Measurements from ENCODE around the gene ZNF592.

The ZNF592 gene

GRCh38 chr15:84804005-84804900 is 55.9 kb downstream of the ZNF592 start:
- no peak for DNase-seq
- H3K4me1 ChIP-seq, result no peaks in the 10 kb centered on the region
- no peaks in the 10 kb centered on the region for H3K9me3 ChIP-seq
- TF ChIP-seq, protein P1, sequence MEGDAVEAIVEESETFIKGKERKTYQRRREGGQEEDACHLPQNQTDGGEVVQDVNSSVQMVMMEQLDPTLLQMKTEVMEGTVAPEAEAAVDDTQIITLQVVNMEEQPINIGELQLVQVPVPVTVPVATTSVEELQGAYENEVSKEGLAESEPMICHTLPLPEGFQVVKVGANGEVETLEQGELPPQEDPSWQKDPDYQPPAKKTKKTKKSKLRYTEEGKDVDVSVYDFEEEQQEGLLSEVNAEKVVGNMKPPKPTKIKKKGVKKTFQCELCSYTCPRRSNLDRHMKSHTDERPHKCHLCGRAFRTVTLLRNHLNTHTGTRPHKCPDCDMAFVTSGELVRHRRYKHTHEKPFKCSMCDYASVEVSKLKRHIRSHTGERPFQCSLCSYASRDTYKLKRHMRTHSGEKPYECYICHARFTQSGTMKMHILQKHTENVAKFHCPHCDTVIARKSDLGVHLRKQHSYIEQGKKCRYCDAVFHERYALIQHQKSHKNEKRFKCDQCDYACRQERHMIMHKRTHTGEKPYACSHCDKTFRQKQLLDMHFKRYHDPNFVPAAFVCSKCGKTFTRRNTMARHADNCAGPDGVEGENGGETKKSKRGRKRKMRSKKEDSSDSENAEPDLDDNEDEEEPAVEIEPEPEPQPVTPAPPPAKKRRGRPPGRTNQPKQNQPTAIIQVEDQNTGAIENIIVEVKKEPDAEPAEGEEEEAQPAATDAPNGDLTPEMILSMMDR (IDR thresholded peaks at IDR 0.05; ENCODE audit: low read depth, low read length), result no peak
- H3K27me3 ChIP-seq, result no peaks in the 10 kb centered on the region
- H3K4me3 ChIP-seq (ENCODE audit: low read depth, low read length), result no peak overlapping the region
- H3K36me3 ChIP-seq, result peaks cover 22% of the 10 kb centered on the region

- no peak overlapping the region for H3K4me3 ChIP-seq (ENCODE audit: low read depth, low read length)
- H3K4me1 ChIP-seq, result no peaks in the 10 kb centered on the region
- peaks cover 12% of the 10 kb centered on the region for H3K36me3 ChIP-seq
- no peaks in the 10 kb centered on the region for H3K9me3 ChIP-seq
- no peak for DNase-seq
- H3K27me3 ChIP-seq, result no peaks in the 10 kb centered on the region
- TF ChIP-seq, protein P1 (IDR thresholded peaks at IDR 0.05; ENCODE audit: low read depth, low read length), result no peak
These were observed 56.8 kb downstream of the ZNF592 start for GRCh38 chr15:84805221-84805620.

- Histone ChIP-seq H3K4me3 (ENCODE audit: low read depth, low read length) (no peak overlapping the region), H3K9me3 (no peaks in the 10 kb centered on the region), H3K27me3 (no peaks in the 10 kb centered on the region), H3K4me1 (no peaks in the 10 kb centered on the region), H3K36me3 (no peaks in the 10 kb centered on the region; the same call in 1 of the 2 replicates)
- TF ChIP-seq, protein P1 (IDR thresholded peaks at IDR 0.05; ENCODE audit: low read depth, low read length), result no peak
- no peak for DNase-seq
These were observed 58.8 kb downstream of the ZNF592 start for GRCh38 chr15:84807228-84807627.

- Histone ChIP-seq H3K27me3 (no peaks in the 10 kb centered on the region), H3K4me3 (ENCODE audit: low read depth, low read length) (no peak overlapping the region), H3K9me3 (no peaks in the 10 kb centered on the region), H3K4me1 (no peaks in the 10 kb centered on the region), H3K36me3 (no peaks in the 10 kb centered on the region)
- no peak for DNase-seq
- TF ChIP-seq, protein P1 (IDR thresholded peaks at IDR 0.05; ENCODE audit: low read depth, low read length), result no peak
These were observed 61.9 kb downstream of the ZNF592 start for GRCh38 chr15:84810073-84810840.

- Histone ChIP-seq H3K9me3 (no peaks in the 10 kb centered on the region), H3K4me1 (no peaks in the 10 kb centered on the region), H3K36me3 (no peaks in the 10 kb centered on the region), H3K4me3 (ENCODE audit: low read depth, low read length) (no peak overlapping the region), H3K27me3 (no peaks in the 10 kb centered on the region)
- TF ChIP-seq, protein P1 (IDR thresholded peaks at IDR 0.05; ENCODE audit: low read depth, low read length), result no peak
- no peak for DNase-seq
These were observed 62.8 kb downstream of the ZNF592 start for GRCh38 chr15:84811151-84811550.
